ENCODE data around the gene SF1.

Gene SF1

GRCh38 chr11:64745189-64745520 is 33.2 kb downstream of the SF1 start:
- no peak for DNase-seq (ENCODE audit: low read depth, low spot score)

- no peak for DNase-seq (ENCODE audit: low read depth, low spot score)
Observed at GRCh38 chr11:64744544-64745188, 33.7 kb downstream of the SF1 start.

- peak; percentile 45 for DNase-seq (ENCODE audit: low read depth, low spot score)
Observed at GRCh38 chr11:64743591-64744543, 34.5 kb downstream of the SF1 start, which contains the start of gene RASGRP2. RASGRP2 (minus strand) TSS chr11:64744142; CDS start chr11:64742866, 1,276 bp downstream.

GRCh38 chr11:64742889-64743590 is 35.3 kb downstream of the SF1 start:
- peak; percentile 54 for DNase-seq (ENCODE audit: low read depth, low spot score)

- no peak for DNase-seq (ENCODE audit: low read depth, low spot score)
Observed at GRCh38 chr11:64742087-64742888, 36.1 kb downstream of the SF1 start.

- DNase-seq (ENCODE audit: low read depth, low spot score), result no peak
Observed at GRCh38 chr11:64741375-64742086, 36.8 kb downstream of the SF1 start.

GRCh38 chr11:64739871-64740270 is 38.5 kb downstream of the SF1 start:
- no peak for DNase-seq (ENCODE audit: low read depth, low spot score)

GRCh38 chr11:64736654-64737053 is 41.7 kb downstream of the SF1 start:
- DNase-seq (ENCODE audit: low read depth, low spot score), result no peak

GRCh38 chr11:64735725-64736259 is 42.5 kb downstream of the SF1 start:
- DNase-seq (ENCODE audit: low read depth, low spot score), result no peak

GRCh38 chr11:64734811-64735724 is 43.3 kb downstream of the SF1 start:
- DNase-seq (ENCODE audit: low read depth, low spot score), result no peak

- no peak for DNase-seq (ENCODE audit: low read depth, low spot score)
Observed at GRCh38 chr11:64731601-64732000, 46.7 kb downstream of the SF1 start.

- no peak for DNase-seq (ENCODE audit: low read depth, low spot score)
Observed at GRCh38 chr11:64729851-64730382, 48.4 kb downstream of the SF1 start.

GRCh38 chr11:64728757-64729365 is 49.5 kb downstream of the SF1 start:
- DNase-seq (ENCODE audit: low read depth, low spot score), result no peak

- DNase-seq (ENCODE audit: low read depth, low spot score), result no peak
Observed at GRCh38 chr11:64726867-64727530, 51.3 kb downstream of the SF1 start.

GRCh38 chr11:64726211-64726641 is 52.1 kb downstream of the SF1 start:
- DNase-seq (ENCODE audit: low read depth, low spot score), result no peak

GRCh38 chr11:64724863-64725532 is 53.3 kb downstream of the SF1 start:
- DNase-seq (ENCODE audit: low read depth, low spot score), result no peak
